Gastroesophageal sphincter (tissue), 4 donors: ENCODE data around the gene CEP78. TPM values are rescaled to one million over a fixed set of nuclear protein-coding genes. Genes with fewer than 3 reads are reported as not detected.

ENCODE experiments used
- ATAC-seq: fragments of 150-250 bp; one replicate; pipeline ENCODE4 v1.9.1; 2016; ENCODE audit warnings: mild to moderate bottlenecking, moderate library complexity
- H3K27ac ChIP-seq, 4 donors: fragments of 200-600 bp; sonication (generic) in 3 of 4; 1 replicate in 3 of 4; 2 replicates in 1 of 4; pipeline ENCODE4 v1.5.1; 2016 to 2019
- H3K27me3 ChIP-seq: fragments of 200-600 bp; sonication (generic); one replicate; pipeline ENCODE4 v1.5.1; 2019
- H3K36me3 ChIP-seq, 2 donors: fragments of 200-600 bp; sonication (generic); one replicate each; pipeline ENCODE4 v1.5.1; 2019; ENCODE audit warnings: control low read depth in 1 of 2
- H3K4me1 ChIP-seq, 3 donors: fragments of 200-600 bp; sonication (generic); 1 replicate in 2 of 3; 2 replicates in 1 of 3; pipeline ENCODE4 v1.5.1; 2016 to 2019; ENCODE audit warnings: control low read depth in 2 of 3
- H3K4me3 ChIP-seq, 2 donors: fragments of 200-600 bp; sonication (generic); one replicate each; pipeline ENCODE4 v1.5.1; 2019; ENCODE audit warnings: mild to moderate bottlenecking in 1 of 2, moderate library complexity in 1 of 2
- H3K9me3 ChIP-seq, 3 donors: fragments of 200-600 bp; sonication (generic); one replicate each; pipeline ENCODE4 v1.5.1; 2017 to 2019; ENCODE audit warnings: control low read depth in 2 of 3
- CTCF ChIP-seq, 4 experiments: fragments of 200-600 bp in 2 of 4; fragments of 450-650 bp in 2 of 4; sonication (generic) in 1 of 4; IDR thresholded peaks; one replicate each; pipeline ENCODE4 v1.5.1; 2017 to 2019; ENCODE audit warnings: antibody characterized with exemption in 4 of 4, mild to moderate bottlenecking in 2 of 4, moderate library complexity in 2 of 4
- EP300 ChIP-seq: sonication (generic); formaldehyde crosslinking; IDR thresholded peaks from one replicate; pipeline ENCODE4 v1.6.1; 2017; ENCODE audit warnings: antibody characterized with exemption, mild to moderate bottlenecking
- POLR2A ChIP-seq, 2 donors: fragments of 450-650 bp; IDR thresholded peaks; one replicate each; pipeline ENCODE4 v1.6.1; 2017; ENCODE audit warnings: antibody characterized with exemption in 2 of 2, mild to moderate bottlenecking in 2 of 2, moderate library complexity in 1 of 2
- POLR2AphosphoS5 ChIP-seq: sonication (generic); formaldehyde crosslinking; IDR thresholded peaks from one replicate; pipeline ENCODE4 v1.6.1; 2017; ENCODE audit warnings: antibody characterized with exemption
- WGBS, 2 donors: methylation state at CpG; one replicate each; pipeline ENCODE4 v1.1.5; 2018; ENCODE audit warnings: low coverage in 1 of 2; 5-methylcytosine and 5-hydroxymethylcytosine counted together
- total RNA-seq, 4 donors: library from RNA; depleted of rRNA; stranded (reverse); fragments of >200 nt; gene quantifications; one replicate each; pipeline ENCODE4 v1.1.0, GENCODE V29; 2016

CEP78 gene
- total RNA-seq, 4 donors from 2014 or later, result 7.4 to 11.1 (median 9.3) TPM

GRCh38 chr9:78316166-78316892, 80.5 kb downstream of the CEP78 start:
- no peak for ATAC-seq

GRCh38 chr9:78319197-78320029, 83.5 kb downstream of the CEP78 start:
- no peaks in the 10 kb centered on the region for H3K27me3 ChIP-seq
- peaks cover 0 to 31% of the 10 kb centered on the region in 2 donors for H3K36me3 ChIP-seq
- TF ChIP-seq EP300 (no peak), POLR2A (IDR thresholded peaks at IDR 0.05) (no peak), CTCF (IDR thresholded peaks at IDR 0.05) (no peak), POLR2AphosphoS5 (no peak)
- no peak for ATAC-seq
- H3K27ac ChIP-seq, result no peak overlapping the region
- no peak overlapping the region for H3K4me3 ChIP-seq
- H3K4me1 ChIP-seq, result no peaks in the 10 kb centered on the region
- 78 to 96% methylated on average over 4 to 5 of the region's 6 CpGs for WGBS, 2 donors
- no peaks in the 10 kb centered on the region for H3K9me3 ChIP-seq

More at GRCh38 chr9:78316166-78316892, 80.5 kb downstream of the CEP78 start:
- TF ChIP-seq POLR2A (IDR thresholded peaks at IDR 0.05) (no peak), EP300 (no peak), POLR2AphosphoS5 (no peak), CTCF (IDR thresholded peaks at IDR 0.05) (no peak)
- Histone ChIP-seq H3K27ac (no peak overlapping the region), H3K4me1 (no peaks in the 10 kb centered on the region), H3K4me3 (no peak overlapping the region), H3K36me3 (peaks cover 0 to 31% of the 10 kb centered on the region in 2 donors), H3K9me3 (no peaks in the 10 kb centered on the region), H3K27me3 (no peaks in the 10 kb centered on the region)
- 91 to 100% methylated on average over 1 to 6 of the region's 11 CpGs for WGBS, 2 donors

GRCh38 chr9:78320030-78320693, 84.3 kb downstream of the CEP78 start:
- Histone ChIP-seq H3K27me3 (no peaks in the 10 kb centered on the region), H3K27ac (no peak overlapping the region), H3K4me1 (peaks cover 0 to 4% (median 2%) of the 10 kb centered on the region in 3 donors), H3K36me3 (peaks cover 0 to 31% of the 10 kb centered on the region in 2 donors), H3K9me3 (no peaks in the 10 kb centered on the region), H3K4me3 (no peak overlapping the region)
- TF ChIP-seq CTCF (IDR thresholded peaks at IDR 0.05) (no peak), EP300 (no peak), POLR2AphosphoS5 (no peak), POLR2A (IDR thresholded peaks at IDR 0.05) (no peak)
- WGBS, 2 donors, result 87 to 97% methylated on average over 3 to 4 of the region's 4 CpGs
- no peak for ATAC-seq

- TF ChIP-seq POLR2AphosphoS5, result no peak
- TF ChIP-seq POLR2A (IDR thresholded peaks at IDR 0.05), result no peak
- no peak for TF ChIP-seq CTCF (IDR thresholded peaks at IDR 0.05)
- TF ChIP-seq EP300, result no peak
- H3K36me3 ChIP-seq, result peaks cover 0 to 31% of the 10 kb centered on the region in 2 donors
- 90 to 100% methylated on average over 2 to 4 of the region's 4 CpGs for WGBS, 2 donors
- ATAC-seq, result no peak
- no peaks in the 10 kb centered on the region for H3K27me3 ChIP-seq
- H3K9me3 ChIP-seq, result no peaks in the 10 kb centered on the region
- peaks cover 0 to 12% (median 5%) of the 10 kb centered on the region in 3 donors for H3K4me1 ChIP-seq
- H3K4me3 ChIP-seq, result no peak overlapping the region
- no peak overlapping the region for H3K27ac ChIP-seq
Measured at GRCh38 chr9:78320875-78321496, 85.1 kb downstream of the CEP78 start.
